Lower leg skin (tissue), 4 donors: ENCODE results near the gene BCL2L1. TPM values are rescaled to one million over a fixed set of nuclear protein-coding genes. Genes with fewer than 3 reads are reported as not detected.
"Not testable (repeated sequence)": the region's sequence is repeated elsewhere in the genome, so short reads cannot be mapped to it uniquely, and the experiment has no call there.

Experiments used
- DNase-seq, 2 donors: peaks; one replicate each; pipeline ENCODE4 v3.0.0-alpha.2; 2019; ENCODE audit warnings: low spot score in 2 of 2
- H3K4me3 ChIP-seq: fragments of 200-600 bp; sonication (generic); 2 replicates; pipeline ENCODE4 v1.5.1; 2017; ENCODE audit warnings: mild to moderate bottlenecking, low read depth; ENCODE audit not compliant: poor library complexity, severe bottlenecking
- POLR2A ChIP-seq, 2 donors: fragments of 450-650 bp; IDR thresholded peaks; one replicate each; pipeline ENCODE4 v1.6.1; 2016 to 2017; ENCODE audit warnings: antibody characterized with exemption in 2 of 2, mild to moderate bottlenecking in 1 of 2, moderate library complexity in 1 of 2
- WGBS, 2 donors: methylation state at CpG; one replicate each; pipeline ENCODE4 v1.1.5; 2018; 5-methylcytosine and 5-hydroxymethylcytosine counted together
- intact Hi-C: fragments of 100-400 bp; cut with DNase I; formaldehyde crosslinking; loops from one replicate; pipeline ENCODE4 v1.15.0; 2023; ENCODE audit warnings: low total_unique reads
- total RNA-seq, 4 donors: library from RNA; depleted of rRNA; stranded (reverse); fragments of >200 nt; gene quantifications; one replicate each; pipeline ENCODE4 v1.1.0, GENCODE V29; 2016
- TF ChIP-seq, protein P1 (sequence below), 3 donors: fragments of 450-650 bp; IDR thresholded peaks; one replicate each; pipeline ENCODE4 v1.5.1; 2016; ENCODE audit warnings: antibody characterized with exemption in 3 of 3, mild to moderate bottlenecking in 3 of 3, moderate library complexity in 2 of 3

The BCL2L1 gene
- total RNA-seq, 4 donors from 2014 or later: 115 to 152 (median 125) TPM

DNA sequence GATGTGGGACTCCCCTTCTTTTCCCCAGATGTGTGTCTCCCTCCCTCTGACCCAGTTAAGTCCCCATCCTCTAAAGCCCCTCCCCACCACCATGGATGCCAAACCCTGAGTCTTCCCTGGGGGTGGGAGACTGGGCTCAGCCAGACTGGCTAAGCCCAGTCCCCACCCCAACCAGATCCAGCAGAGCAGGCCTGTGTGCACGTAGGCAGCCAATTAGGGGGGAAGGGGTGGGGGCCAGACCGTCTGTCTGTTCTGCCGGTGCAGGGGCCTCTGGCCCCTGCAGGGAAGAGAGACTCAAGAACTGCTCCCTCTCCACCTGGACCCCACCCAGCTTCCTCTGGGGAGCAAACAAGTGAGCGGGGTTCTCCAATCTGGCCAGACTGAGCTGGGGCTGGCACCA is 84.4 kb downstream of the BCL2L1 start:
- no peak overlapping the region for H3K4me3 ChIP-seq
- no peak for DNase-seq
- intact Hi-C loops: loop anchor here (10.0 kb wide), 1 partner anchor 756 kb away; no protein-coding TSS in a partner anchor
- WGBS, 2 donors: 69 to 75% methylated on average over 4 of the region's 4 CpGs
- TF ChIP-seq, protein P1, sequence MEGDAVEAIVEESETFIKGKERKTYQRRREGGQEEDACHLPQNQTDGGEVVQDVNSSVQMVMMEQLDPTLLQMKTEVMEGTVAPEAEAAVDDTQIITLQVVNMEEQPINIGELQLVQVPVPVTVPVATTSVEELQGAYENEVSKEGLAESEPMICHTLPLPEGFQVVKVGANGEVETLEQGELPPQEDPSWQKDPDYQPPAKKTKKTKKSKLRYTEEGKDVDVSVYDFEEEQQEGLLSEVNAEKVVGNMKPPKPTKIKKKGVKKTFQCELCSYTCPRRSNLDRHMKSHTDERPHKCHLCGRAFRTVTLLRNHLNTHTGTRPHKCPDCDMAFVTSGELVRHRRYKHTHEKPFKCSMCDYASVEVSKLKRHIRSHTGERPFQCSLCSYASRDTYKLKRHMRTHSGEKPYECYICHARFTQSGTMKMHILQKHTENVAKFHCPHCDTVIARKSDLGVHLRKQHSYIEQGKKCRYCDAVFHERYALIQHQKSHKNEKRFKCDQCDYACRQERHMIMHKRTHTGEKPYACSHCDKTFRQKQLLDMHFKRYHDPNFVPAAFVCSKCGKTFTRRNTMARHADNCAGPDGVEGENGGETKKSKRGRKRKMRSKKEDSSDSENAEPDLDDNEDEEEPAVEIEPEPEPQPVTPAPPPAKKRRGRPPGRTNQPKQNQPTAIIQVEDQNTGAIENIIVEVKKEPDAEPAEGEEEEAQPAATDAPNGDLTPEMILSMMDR (IDR thresholded peaks at IDR 0.05): no peak
- no peak for TF ChIP-seq POLR2A (IDR thresholded peaks at IDR 0.05)

DNA sequence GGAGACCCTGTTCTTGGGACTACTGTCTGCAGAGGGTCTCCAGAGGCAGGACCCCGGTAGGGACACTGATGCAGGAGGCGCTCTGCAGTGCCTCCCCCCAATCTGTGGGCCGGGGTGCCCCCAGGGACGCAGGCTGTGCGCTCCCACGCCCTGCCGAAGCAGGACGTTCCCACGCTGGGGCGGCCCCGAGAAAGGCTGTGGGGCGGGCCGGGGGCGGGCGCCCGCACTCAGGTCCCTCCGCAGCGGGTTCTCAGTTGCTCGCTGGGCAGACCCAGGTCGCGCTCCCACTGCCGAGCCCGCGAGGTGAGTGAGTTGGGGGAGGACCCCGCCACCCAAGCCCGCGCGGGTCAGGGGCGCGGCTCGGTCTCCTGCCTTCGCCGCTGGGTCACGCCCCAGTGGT is 85.0 kb downstream of the BCL2L1 start, which contains the start of gene COX4I2:
Gene COX4I2, plus strand, starts transcription at position 253 of the 400 bp plus-strand sequence. CDS start 1,106 bp downstream, outside the sequence.
- no peak for DNase-seq
- WGBS, 2 donors: 22 to 57% methylated on average over 19 to 30 of the region's 34 CpGs
- intact Hi-C loops: loop anchor here (10.0 kb wide), 1 partner anchor 757 kb away; no protein-coding TSS in a partner anchor
- no peak within 1 kb of the TSS for H3K4me3 ChIP-seq
- TF ChIP-seq, protein P1 (IDR thresholded peaks at IDR 0.05): no peak

DNA sequence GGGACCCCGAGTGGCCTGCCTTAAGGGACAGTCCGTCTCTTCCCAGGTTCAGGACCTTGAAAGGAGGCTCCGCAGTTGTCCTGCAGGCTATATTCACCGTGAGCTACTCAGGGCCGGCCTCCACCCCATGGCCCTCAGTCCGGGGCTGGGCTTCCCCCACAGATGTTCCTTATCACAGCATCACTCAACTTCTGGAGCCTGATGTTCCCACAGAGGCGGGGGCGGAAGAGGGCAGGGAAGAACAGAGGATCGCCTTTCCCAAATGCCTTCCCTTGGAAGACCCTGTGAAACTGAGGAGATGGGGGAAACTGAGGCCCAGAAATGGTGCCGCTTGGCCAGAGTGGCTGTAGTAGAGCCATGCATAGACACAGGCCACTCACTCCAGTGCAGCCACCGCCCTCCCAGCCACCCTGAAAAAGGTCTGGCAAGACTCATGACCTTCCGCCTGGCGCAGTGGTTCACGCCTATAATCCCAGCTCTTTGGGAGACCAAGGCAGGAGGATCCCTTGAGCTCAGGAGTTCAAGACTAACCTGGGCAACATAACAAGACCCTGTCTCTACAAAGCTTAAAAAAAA is 89.2 kb downstream of the BCL2L1 start:
- intact Hi-C loops: loop anchor here (10.0 kb wide), 1 partner anchor 761 kb away; no protein-coding TSS in a partner anchor
- 87 to 92% methylated on average over 14 of the region's 14 CpGs for WGBS, 2 donors
- DNase-seq: no peak
- no peak overlapping the region for H3K4me3 ChIP-seq
- no peak for TF ChIP-seq POLR2A (IDR thresholded peaks at IDR 0.05)
- TF ChIP-seq, protein P1 (IDR thresholded peaks at IDR 0.05): no peak

DNA sequence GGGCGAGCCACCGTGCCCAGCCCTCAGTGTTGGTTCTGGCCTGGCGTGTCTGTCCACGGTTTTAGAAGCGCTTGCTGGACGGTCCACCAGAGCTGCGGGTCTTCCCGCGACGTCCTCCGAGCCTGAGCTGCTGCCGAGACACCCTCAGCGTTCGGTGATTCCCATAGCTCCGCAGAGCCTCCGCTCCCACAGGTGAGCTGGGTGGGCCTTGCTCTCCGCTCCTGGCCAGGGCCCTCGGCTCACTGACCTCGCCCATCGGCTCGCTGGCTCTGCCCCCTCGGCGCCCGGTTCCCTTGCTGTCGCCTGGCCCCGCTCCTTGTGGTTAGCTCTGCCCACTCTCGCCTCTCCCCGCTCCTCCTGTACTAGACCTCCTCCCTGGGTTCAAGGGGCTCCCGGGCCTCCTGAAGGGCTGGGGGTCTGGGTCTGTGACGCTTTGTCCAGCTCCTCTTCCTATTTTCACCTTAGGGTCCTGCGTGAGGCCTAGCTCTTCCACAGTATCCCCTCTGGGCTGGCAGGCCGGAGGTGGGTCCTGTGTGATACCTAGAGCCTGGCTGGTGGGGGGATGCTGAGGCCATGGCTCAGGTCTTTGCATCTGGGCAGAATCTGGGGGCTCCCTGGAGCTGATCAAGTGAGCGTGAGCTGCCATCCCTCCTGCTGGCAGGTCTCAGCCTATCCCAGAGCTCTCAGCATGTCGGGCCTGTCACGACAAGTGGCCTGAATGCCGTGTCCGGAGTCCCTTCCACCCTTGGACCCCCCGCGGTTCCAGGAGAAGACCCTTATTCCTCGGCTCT is 89.9 kb downstream of the BCL2L1 start:
- TF ChIP-seq POLR2A (IDR thresholded peaks at IDR 0.05): no peak
- TF ChIP-seq, protein P1 (IDR thresholded peaks at IDR 0.05): no peak
- 91 to 95% methylated on average over 40 of the region's 40 CpGs for WGBS, 2 donors
- DNase-seq: no peak
- intact Hi-C loops: loop anchor here (10.0 kb wide), 1 partner anchor 762 kb away; no protein-coding TSS in a partner anchor
- H3K4me3 ChIP-seq: no peak overlapping the region

DNA sequence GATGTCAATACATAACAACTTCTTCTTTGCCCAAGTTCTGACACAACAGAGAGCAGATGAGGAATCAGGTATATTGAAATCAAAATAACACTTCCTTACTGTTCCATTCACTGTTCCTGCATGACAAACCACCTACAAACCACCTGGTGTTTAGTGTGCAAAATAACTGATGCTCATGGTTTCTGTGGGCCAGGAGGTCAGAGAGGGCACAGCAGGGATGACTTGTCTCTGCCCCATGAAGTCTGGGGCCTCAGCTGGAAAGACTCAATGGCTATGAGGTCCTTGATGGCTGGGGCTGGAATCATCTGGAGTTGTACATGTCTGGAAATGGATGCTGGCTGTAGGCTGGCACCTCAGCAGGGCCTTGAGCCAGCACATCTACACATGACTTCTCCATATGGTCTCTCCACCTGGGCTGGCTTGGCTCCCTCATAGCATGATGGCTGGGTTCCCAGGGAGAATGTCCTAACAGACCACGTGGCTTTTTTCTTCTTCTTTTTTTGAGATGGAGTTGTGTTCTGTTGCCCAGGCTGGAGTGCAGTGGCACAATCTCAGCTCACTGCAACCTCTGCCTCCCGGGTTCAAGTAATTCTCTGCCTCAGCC is 92.4 kb downstream of the BCL2L1 start:
- intact Hi-C loops: loop anchor here (10.0 kb wide), 1 partner anchor 765 kb away; no protein-coding TSS in a partner anchor
- 52 to 56% methylated on average over 2 of the region's 2 CpGs for WGBS, 2 donors
- TF ChIP-seq, protein P1 (IDR thresholded peaks at IDR 0.05): no peak
- no peak for TF ChIP-seq POLR2A (IDR thresholded peaks at IDR 0.05)
- DNase-seq: no peak
- no peak overlapping the region for H3K4me3 ChIP-seq

DNA sequence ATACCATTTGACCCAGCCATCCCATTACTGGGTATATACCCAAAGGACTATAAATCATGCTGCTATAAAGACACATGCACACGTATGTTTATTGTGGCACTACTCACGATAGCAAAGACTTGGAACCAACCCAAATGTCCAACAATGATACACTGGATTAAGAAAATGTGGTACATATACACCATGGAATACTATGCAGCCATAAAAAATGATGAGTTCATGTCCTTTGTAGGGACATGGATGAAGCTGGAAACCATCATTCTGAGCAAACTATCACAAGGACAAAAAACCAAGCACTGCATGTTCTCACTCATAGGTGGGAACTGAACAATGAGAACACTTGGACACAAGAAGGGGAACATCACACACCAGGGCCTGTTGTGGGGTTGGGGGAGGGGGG is 94.6 kb downstream of the BCL2L1 start:
- intact Hi-C loops, H3K4me3 ChIP-seq, DNase-seq: not testable (repeated sequence)
- WGBS, 2 donors: 66 to 79% methylated on average over 2 of the region's 2 CpGs

DNA sequence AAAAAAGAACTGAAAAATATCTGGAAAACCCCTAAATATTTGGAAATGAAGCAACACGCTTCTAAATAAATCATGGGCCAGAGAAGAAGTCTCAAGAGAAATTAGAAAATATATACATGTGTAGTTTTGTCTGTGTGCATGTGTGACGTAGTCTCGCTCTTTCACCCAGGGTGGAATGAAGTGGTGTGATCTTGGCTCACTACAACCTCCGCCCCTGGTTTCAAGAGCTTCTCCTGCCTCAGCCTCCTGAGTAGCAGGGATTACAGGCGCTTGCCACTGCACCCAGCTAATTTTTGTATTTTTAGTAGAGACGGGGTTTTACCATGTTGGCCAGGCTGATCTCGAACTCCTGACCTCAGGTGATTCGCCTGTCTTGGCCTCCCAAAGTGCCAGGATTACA is 96.1 kb downstream of the BCL2L1 start:
- DNase-seq, intact Hi-C loops: not testable (repeated sequence)
- WGBS, 2 donors: 84 to 86% methylated on average over 8 of the region's 8 CpGs

DNA sequence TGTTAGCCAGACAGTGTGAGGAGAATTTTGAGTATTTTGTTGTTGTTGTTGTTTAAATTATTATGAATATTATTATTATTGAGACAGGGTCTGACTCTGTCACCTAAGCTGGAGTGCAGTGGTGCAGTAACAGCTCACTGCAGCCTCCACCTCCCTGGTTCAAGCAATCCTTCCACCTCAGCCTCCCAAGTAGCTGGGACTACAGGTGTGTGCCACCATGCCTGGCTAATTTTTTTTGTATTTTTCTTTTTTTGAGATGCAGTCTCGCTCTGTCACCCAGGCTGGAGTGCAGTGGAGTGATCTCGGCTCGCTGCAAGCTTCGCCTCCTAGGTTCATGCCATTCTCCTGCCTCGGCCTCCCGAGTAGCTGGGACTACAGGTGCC is 99.6 kb downstream of the BCL2L1 start:
- WGBS, 2 donors: 96 to 97% methylated on average over 6 of the region's 6 CpGs
- H3K4me3 ChIP-seq, DNase-seq, intact Hi-C loops: not testable (repeated sequence)

More for the DNA sequence above, 96.1 kb downstream of the BCL2L1 start:
- not testable (repeated sequence) for H3K4me3 ChIP-seq
